Body of pancreas (tissue), 4 donors: ENCODE data around the gene METTL2A. TPM values are rescaled to one million over a fixed set of nuclear protein-coding genes. Genes with fewer than 3 reads are reported as not detected.
"Not testable (repeated sequence)": the region's sequence is repeated elsewhere in the genome, so short reads cannot be mapped to it uniquely, and the experiment has no call there.

Experiments used
- ATAC-seq: fragments of 150-250 bp; one replicate; pipeline ENCODE4 v1.9.1; 2016
- DNase-seq, 4 donors: peaks; one replicate each; pipeline ENCODE4 v3.0.0-alpha.2; 2019
- H3K27ac ChIP-seq, 4 donors: fragments of 200-600 bp; sonication (generic); 1 replicate in 3 of 4; 2 replicates in 1 of 4; pipeline versions ENCODE4 v1.5.1 to v1.6.1; 2016 to 2019; ENCODE audit warnings: mild to moderate bottlenecking in 1 of 4, mixed read lengths in 1 of 4, moderate library complexity in 1 of 4
- H3K27me3 ChIP-seq, 2 donors: fragments of 200-600 bp; sonication (generic); one replicate each; pipeline ENCODE4 v1.6.0; 2016; ENCODE audit warnings: mild to moderate bottlenecking in 1 of 2
- H3K36me3 ChIP-seq, 2 donors: fragments of 200-600 bp; sonication (generic); replicated peaks in 1 of 2; 2 replicates each; pipeline ENCODE4 v1.5.1; 2016; ENCODE audit warnings: low read depth in 2 of 2; ENCODE audit not compliant: insufficient read depth in 1 of 2
- H3K4me1 ChIP-seq: fragments of 200-600 bp; sonication (generic); one replicate; pipeline ENCODE4 v1.6.0; 2016
- H3K4me3 ChIP-seq, 2 donors: fragments of 200-600 bp; sonication (generic); 1 replicate in 1 of 2; 2 replicates in 1 of 2; pipeline ENCODE4 v1.5.1; 2016 to 2019
- H3K9me3 ChIP-seq, 3 donors: fragments of 200-600 bp; sonication (generic); 1 replicate in 2 of 3; 2 replicates in 1 of 3; pipeline ENCODE4 v1.5.1; 2016
- CTCF ChIP-seq, 7 experiments: fragments of 450-650 bp in 4 of 7; fragments of 200-600 bp in 3 of 7; sonication (generic) in 3 of 7; IDR thresholded peaks; one replicate each; pipeline ENCODE4 v1.5.1; 2016 to 2019; ENCODE audit warnings: antibody characterized with exemption in 7 of 7
- POLR2A ChIP-seq, 3 donors: fragments of 450-650 bp; IDR thresholded peaks; one replicate each; pipeline ENCODE4 v1.6.1; 2016; ENCODE audit warnings: antibody characterized with exemption in 3 of 3, mild to moderate bottlenecking in 2 of 3
- WGBS, 2 donors: methylation state at CpG; one replicate each; pipeline ENCODE4 v1.1.5; 2017; 5-methylcytosine and 5-hydroxymethylcytosine counted together
- intact Hi-C: fragments of 100-400 bp; cut with DNase I; formaldehyde crosslinking; loops from one replicate; pipeline ENCODE4 v1.15.1; 2023
- total RNA-seq, 2 donors: library from RNA; depleted of rRNA; stranded (reverse); fragments of >200 nt; gene quantifications; one replicate each; pipeline ENCODE4 v1.1.0, GENCODE V29; 2016

The METTL2A gene
- total RNA-seq, result 10 to 100 TPM in 1 of 2 donors, under 1 TPM in 1; 0.99 to 14.0 TPM

DNA sequence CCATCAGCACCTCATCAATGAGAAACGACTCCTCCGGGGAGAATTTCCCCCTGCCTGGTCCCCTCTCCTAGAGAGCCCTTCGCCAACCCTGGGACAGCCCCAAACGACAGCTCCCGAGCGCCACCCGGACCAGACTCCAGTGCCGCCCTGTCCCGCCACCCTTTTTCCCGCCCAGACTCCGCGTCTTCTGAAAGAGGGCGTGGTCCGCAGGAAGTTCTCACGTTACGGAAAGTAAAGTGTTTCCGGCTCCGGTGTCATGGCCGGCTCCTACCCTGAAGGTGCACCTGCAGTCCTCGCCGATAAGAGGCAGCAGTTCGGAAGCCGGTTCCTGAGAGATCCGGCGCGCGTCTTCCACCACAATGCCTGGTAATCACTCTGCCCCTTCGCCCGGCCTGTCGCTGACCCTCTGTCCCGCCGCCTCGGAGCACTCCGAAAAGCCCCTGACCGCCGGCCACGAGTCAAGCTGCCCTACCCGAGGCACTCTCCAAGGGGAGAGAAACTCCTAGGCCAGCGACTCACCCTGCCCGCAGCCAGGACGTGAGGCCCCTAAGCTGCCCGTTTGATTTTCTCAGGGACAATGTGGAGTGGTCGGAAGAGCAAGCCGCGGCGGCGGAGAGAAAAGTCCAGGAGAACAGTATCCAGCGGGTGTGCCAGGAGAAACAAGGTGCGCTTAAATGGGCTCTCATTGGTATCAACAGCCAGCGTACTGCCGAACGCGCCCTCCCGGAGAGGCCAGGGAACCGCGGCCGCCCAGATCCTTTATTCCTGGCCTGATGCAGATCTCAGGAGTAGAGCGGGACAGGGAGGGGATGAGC, at the start of gene METTL2A:
TSS of gene METTL2A (plus strand) at position 251 of the 815 bp plus-strand sequence. CDS start at position 257, 6 bp downstream.
- TF ChIP-seq CTCF (IDR thresholded peaks at IDR 0.05), result peak in 6 of 7 experiments; percentile 22 to 56 (median 44)
- TF ChIP-seq POLR2A (IDR thresholded peaks at IDR 0.05), result peak in 2 of 3 donors; percentile 66 to 73
- H3K9me3 ChIP-seq, H3K36me3 ChIP-seq, H3K27me3 ChIP-seq, intact Hi-C loops: not testable (repeated sequence)
- Histone ChIP-seq H3K4me3 (peak within 1 kb of the TSS; percentile 41 to 92), H3K4me1 (peaks cover 21% of the 10 kb centered on the region), H3K27ac (peak within 1 kb of the TSS in 3 of 4 donors; percentile 73 to 83 (median 75))
- WGBS, 2 donors, result 0% methylated on average over 23 to 58 of the region's 58 CpGs
- ATAC-seq (peak; percentile 93), DNase-seq (peak; percentile 86 to 94 (median 90))

DNA sequence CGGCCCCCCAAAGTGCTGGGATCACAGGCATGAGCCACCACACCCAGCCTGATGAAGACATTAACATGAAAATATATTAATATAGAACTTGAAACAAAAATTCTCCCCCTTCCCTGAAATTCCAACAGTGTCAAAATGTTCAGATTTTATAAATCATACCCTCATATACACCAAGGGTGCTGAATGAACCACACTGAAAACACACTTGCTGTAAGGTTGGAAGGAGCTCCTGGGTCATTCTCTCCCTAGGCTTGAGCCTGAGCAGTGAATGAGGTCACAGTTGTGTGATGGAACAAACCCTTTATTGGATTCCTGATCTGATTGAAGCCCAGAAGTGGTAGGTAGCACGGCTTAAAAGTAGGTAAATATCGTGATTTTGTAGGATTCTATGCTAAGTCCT, 43.4 kb upstream of the METTL2A start, which contains the start of gene EFCAB3:
TSS of gene EFCAB3 (plus strand) at position 301 of the 400 bp plus-strand sequence. CDS start 2,427 bp downstream, outside the sequence.
- TF ChIP-seq POLR2A (IDR thresholded peaks at IDR 0.05) (no peak), CTCF (IDR thresholded peaks at IDR 0.05) (no peak)
- 61 to 67% methylated on average over 3 of the region's 3 CpGs for WGBS, 2 donors
- Histone ChIP-seq H3K9me3 (no peaks in the 10 kb centered on the region), H3K36me3 (no peaks in the 10 kb centered on the region), H3K27me3 (no peaks in the 10 kb centered on the region), H3K27ac (no peak within 1 kb of the TSS), H3K4me3 (no peak within 1 kb of the TSS), H3K4me1 (no peaks in the 10 kb centered on the region)
- DNase-seq (no peak), ATAC-seq (no peak)
- intact Hi-C loops, result no loop called here

DNA sequence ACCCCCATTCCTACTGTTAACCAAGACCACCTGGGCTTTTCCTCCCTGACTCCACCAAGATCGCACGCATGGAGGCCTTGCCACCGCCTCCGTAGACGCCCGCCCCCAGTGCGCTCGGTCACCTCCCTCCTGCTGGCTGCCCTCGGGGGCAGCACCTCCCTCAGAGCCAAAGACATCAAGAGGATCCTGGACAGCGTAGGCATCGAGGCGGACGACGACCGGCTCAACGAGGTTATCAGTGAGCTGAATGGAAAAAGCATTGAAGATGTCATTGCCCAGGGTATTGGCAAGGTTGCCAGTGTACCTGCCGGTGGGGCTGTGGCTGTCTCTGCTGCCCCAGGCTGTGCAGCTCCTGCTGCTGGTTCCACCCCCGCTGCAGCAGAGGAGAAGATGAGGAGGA, 42.1 kb upstream of the METTL2A start:
- WGBS, 2 donors, result 81 to 84% methylated on average over 18 of the region's 18 CpGs
- H3K4me3 ChIP-seq, result no peak overlapping the region
- H3K36me3 ChIP-seq, result no peaks in the 10 kb centered on the region
- no peaks in the 10 kb centered on the region for H3K4me1 ChIP-seq
- H3K9me3 ChIP-seq, result no peaks in the 10 kb centered on the region
- H3K27me3 ChIP-seq, result no peaks in the 10 kb centered on the region
- no peak for TF ChIP-seq POLR2A (IDR thresholded peaks at IDR 0.05)
- no peak for TF ChIP-seq CTCF (IDR thresholded peaks at IDR 0.05)
- no peak for DNase-seq
- intact Hi-C loops, result no loop called here
- ATAC-seq, result no peak
- H3K27ac ChIP-seq, result no peak overlapping the region

DNA sequence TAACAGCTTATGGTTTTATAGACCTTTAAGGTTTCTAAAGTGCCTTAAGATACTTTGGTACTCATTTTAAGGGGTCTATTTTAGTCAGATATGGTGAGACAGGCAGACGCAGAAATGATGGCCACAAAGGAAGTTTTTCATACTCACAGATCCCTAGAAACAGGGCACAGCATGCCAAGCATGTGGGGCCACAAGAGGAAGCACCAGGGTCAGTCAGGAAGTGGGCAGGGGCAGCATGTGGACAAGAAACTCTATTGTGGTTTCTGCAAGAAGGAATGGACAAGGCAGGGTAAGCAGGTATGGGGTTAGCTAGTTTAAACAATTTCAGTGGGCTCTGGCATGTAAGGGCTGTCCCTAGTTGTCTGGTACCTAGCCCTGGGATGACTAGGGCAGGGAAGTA, 34.8 kb upstream of the METTL2A start:
- Histone ChIP-seq H3K9me3 (no peaks in the 10 kb centered on the region), H3K27me3 (no peaks in the 10 kb centered on the region), H3K4me3 (no peak overlapping the region), H3K36me3 (no peaks in the 10 kb centered on the region), H3K27ac (no peak overlapping the region), H3K4me1 (no peaks in the 10 kb centered on the region)
- TF ChIP-seq POLR2A (IDR thresholded peaks at IDR 0.05) (no peak), CTCF (IDR thresholded peaks at IDR 0.05) (no peak)
- intact Hi-C loops, result no loop called here
- ATAC-seq, result no peak
- WGBS, 2 donors, result 18 to 22% methylated on average over 1 of the region's 1 CpG
- no peak for DNase-seq
